AG08395 (cell line): Measurements from ENCODE around the gene FTCDNL1.
A peak's percentile ranks its signal among the peaks of the same experiment; 100 is the strongest.

Source experiments
- DNase-seq: peaks from one replicate; pipeline ENCODE4 v3.0.0; 2012; ENCODE audit warnings: mixed read lengths, low spot score

The FTCDNL1 gene

DNA sequence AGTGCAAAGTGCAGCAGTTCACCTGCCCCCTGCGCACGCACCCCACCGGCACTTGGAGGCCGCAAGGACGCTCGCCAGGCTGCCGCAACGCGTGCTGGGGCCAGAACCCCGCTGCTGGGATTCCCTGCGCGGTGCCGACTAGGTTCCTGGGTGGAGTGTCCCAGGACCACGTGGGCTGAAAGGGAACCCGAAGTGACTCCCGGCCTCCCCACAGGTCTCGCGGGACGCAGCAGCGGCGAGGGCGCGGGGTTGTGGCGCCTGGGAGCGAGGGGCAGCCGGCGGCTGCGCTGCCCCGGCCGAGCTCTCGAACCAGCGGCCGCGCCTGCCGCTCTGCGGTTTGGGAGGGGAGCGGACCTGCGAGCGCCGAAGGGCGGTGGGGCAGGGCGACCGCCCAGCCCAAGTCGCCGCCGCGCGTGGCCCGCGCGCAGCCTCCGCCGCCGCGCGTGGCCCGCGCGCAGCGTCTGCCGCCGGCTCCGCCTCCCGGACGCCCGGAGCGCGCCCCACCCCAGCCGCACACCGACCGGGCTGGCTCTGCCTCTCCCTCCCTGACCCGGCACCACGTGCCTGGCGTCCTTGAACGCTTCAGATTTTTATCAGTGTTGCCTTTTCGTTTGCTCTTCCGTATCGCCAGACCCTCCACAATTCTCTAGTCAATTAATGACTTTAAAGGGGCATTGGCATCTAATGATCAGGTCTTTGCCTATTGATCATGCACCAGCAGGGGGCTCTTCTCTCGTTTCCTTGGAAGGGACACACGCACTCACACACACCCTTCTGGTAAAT lies at the start of gene FTCDNL1:
FTCDNL1 (minus strand) TSS at position 475 of the 783 bp plus-strand sequence. CDS start 2,230 bp downstream, outside the sequence.
- DNase-seq: peak; percentile 74

DNA sequence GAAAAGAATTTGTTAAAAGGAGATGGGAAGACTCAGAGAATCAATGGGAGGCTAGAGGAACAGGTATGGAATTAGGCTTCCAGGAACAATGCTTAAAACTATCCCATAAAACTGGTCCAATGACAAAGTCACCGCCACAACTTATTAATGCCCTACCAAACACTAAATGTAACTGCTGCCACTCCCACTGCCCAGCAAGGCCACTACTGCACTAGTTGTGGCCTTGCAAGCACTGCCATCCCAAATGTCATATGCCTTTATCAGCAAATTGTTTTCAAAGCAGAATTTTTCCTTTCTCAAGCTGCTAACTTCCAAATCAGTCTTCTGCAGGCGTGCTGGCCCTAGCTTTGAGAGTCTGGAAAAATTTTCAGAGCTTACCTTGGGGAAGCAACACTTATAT lies 45.6 kb upstream of the FTCDNL1 start:
- no peak for DNase-seq

GRCh38 chr2:199895406-199895805 lies 44.4 kb upstream of the FTCDNL1 start:
- peak; percentile 19 for DNase-seq

- no peak for DNase-seq
These were observed 32.7 kb upstream of the FTCDNL1 start for GRCh38 chr2:199883474-199884212.

DNA sequence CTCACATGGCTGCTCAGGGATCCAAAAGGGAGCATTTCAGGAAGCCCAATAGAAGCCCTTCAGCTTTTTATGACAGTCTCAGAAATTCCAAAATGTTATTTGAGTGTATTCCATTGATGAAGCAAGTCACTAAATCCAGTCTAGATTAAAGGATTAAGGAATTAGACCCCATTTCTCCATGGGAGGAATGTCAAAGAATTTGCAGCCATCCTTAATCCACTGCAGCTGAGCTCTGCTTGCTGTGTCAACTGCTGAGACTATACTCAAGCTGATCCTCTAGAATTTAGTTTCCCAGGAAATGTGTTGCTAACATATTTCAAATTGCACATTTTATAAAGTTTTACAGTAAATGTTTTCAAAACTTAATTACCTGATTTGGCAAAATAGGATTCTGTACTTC lies 31.7 kb upstream of the FTCDNL1 start:
- no peak for DNase-seq

DNA sequence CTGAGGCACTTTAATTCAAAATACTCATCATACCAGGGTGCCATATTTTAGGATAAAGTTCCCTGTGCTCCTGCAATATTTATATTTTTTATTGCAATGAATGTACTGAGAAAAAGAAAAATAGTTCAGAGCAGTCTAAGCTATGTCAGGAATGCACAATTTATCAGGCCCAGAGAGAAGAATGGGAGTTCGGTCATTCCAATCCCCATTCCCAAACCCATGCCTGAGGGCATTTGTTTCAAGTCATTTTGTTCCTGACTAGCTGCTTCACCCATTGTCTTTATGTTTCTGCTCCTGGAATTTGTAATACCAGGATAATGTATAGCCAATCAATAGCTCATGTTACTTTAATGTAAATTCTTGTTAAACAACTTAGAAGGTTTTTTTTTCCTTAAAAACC lies 24.4 kb upstream of the FTCDNL1 start:
- peak; percentile 25 for DNase-seq

DNA sequence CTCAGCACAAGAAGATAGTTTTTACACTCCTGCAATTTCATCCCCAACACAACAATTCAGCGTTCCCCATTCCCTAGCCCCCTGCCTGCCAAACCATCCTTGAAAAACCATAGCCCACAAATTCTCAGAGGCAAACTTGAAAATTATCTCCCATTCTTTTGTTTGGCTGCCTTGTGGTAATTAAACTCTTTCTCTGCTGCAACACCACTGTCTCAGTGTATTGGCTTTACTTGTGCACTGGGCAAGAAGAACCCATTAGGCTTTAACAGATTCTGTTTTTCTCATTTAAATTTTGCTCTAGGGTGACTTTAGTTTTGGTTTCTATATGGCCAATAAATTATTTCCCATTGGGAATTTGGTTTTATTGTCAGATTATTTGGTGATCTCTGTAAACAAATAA lies 23.2 kb upstream of the FTCDNL1 start:
- no peak for DNase-seq

GRCh38 chr2:199870581-199870980 lies 19.6 kb upstream of the FTCDNL1 start:
- no peak for DNase-seq

- DNase-seq: no peak
These were observed 18.7 kb upstream of the FTCDNL1 start for GRCh38 chr2:199869653-199870052.

GRCh38 chr2:199869227-199869541 lies 18.2 kb upstream of the FTCDNL1 start:
- DNase-seq: no peak

GRCh38 chr2:199868431-199869226 lies 17.6 kb upstream of the FTCDNL1 start:
- no peak for DNase-seq

DNA sequence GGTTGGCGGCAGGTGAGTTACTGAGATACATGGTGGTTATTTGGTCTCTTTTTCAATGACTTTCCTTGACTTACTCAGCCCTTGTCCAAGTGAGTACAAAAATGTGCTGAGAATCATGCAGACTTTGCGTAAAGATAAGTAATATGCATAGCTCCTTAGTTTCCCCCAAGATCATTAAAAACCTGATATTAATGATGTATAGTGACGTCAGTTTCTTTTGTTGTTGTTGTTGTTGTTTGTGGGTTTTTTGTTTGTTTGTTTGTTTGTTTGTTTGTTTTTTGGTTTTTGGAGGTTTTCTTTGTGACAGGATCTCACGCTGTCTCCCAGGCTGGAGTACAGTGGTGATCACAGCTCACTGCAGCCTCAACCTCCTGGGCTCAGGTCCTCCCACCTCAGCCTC lies 14.9 kb upstream of the FTCDNL1 start:
- no peak for DNase-seq

GRCh38 chr2:199862788-199863187 lies 11.8 kb upstream of the FTCDNL1 start:
- DNase-seq: peak; percentile 3

GRCh38 chr2:199861132-199861774 lies 10.3 kb upstream of the FTCDNL1 start:
- peak; percentile 33 for DNase-seq

- no peak for DNase-seq
These were observed 4.8 kb upstream of the FTCDNL1 start for GRCh38 chr2:199855812-199856211.

GRCh38 chr2:199851883-199852282 lies 891 bp upstream of the FTCDNL1 start:
- DNase-seq: no peak

GRCh38 chr2:199851501-199851810 lies 464 bp upstream of the FTCDNL1 start:
- no peak for DNase-seq

GRCh38 chr2:199850218-199850717 lies 724 bp downstream of the FTCDNL1 start:
- no peak for DNase-seq

GRCh38 chr2:199848389-199849130 lies 2.4 kb downstream of the FTCDNL1 start:
- DNase-seq: no peak

GRCh38 chr2:199847181-199847864 lies 3.7 kb downstream of the FTCDNL1 start:
- DNase-seq: no peak
